Left cardiac atrium (tissue), 4 donors: ENCODE results near the gene CEP57. TPM values are rescaled to one million over a fixed set of nuclear protein-coding genes. Genes with fewer than 3 reads are reported as not detected.
"Not testable (repeated sequence)": the region's sequence is repeated elsewhere in the genome, so short reads cannot be mapped to it uniquely, and the experiment has no call there.

Experiments used
- ATAC-seq, 2 donors: fragments of 200-7000 bp; cut with Tn5 transposase; one replicate each; pipeline ENCODE4 v1.9.1; 2020; ENCODE audit warnings: mild to moderate bottlenecking in 2 of 2, moderate library complexity in 2 of 2
- DNase-seq: peaks from one replicate; pipeline ENCODE4 v3.0.0-alpha.2; 2020
- intact Hi-C, 2 donors: fragments of 100-400 bp; cut with DNase I; formaldehyde crosslinking; loops; one replicate each; pipeline versions ENCODE4 v1.14.1 to v1.15.1; 2022 to 2023
- total RNA-seq, 2 donors: library from RNA; stranded (reverse); fragmentation: NEBNext Ultra II Directional; extraction: Animal tissue kit (Norgen Biotek cat#: 25700); gene quantifications; one replicate each; pipeline ENCODE4 v1.2.1, GENCODE V29; 2021
- donor health status: DM: no; HTN: yes; CAD: no.
- donor health status: DM: no; HTN: yes; CAD: no; lungs with severe emphysema.
- donor health status: DM: yes; HTN: yes; CAD: no.
- donor health status: Dilated cardiomyopathy.

CEP57 gene
- total RNA-seq, 2 donors from 2014 or later = 21.8 to 26.0 TPM

DNA sequence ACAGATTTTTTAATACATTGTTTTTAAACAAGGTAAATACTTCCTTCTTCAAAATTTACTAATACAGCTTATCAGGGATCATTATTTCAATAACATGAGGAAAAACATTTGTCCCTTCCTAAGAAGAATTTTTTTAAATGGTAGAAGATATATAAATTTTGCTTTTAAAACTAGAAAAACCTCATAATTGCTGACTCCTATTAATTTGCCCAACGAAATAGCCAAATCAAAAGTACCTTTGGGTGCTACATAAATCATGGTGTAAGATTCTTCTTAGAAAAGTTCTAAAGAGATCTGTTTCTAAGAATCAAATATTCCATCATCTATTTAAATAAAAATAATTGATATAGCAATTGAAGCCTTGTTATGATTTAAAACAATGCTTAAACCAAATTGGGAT is 54.9 kb downstream of the CEP57 start:
- intact Hi-C loops = loop anchor here in 1 of 2 donors (5.0 kb wide), 2 partner anchors 207 to 497 kb away; partner anchors contain the start of gene MAML2
- ATAC-seq (no peak), DNase-seq (no peak)

DNA sequence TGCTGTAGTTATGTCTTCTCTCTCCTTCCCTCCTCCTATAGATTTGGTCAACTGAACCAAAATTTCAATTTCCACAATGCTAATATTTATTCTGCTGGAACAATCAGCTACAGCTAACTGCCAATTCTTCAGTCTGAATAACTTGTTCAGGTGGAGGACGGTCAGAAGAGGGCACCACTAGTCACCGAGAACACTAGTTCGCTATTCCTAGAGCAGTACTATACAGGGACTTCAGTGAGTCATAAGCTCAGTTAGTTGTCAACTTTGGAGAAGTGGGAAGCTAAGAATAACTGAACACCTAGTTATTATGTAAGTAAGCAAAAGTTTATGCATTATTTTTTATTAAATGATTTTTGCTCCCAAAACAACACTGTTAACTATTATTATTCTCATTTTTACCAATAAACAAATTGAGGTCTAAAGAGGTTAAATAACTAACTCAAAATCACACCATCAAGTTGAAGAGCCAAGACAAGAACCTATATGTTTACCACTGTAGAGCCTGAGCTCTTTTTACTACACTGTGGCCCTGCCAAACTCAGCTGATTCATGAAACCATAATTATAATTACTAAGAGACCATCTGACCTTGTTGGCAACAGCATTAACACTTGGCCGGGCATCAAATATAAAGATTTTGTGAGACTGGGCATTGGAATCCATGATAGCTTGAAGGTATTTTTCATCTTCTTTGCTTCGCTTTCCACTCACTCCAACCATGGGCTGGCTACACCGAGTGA is 59.0 kb downstream of the CEP57 start:
- intact Hi-C loops = loop anchor here in 1 of 2 donors (5.0 kb wide), 2 partner anchors 203 to 493 kb away; partner anchors contain the start of gene MAML2
- peak; percentile 93 to 96 for ATAC-seq
- DNase-seq = peak; percentile 38

DNA sequence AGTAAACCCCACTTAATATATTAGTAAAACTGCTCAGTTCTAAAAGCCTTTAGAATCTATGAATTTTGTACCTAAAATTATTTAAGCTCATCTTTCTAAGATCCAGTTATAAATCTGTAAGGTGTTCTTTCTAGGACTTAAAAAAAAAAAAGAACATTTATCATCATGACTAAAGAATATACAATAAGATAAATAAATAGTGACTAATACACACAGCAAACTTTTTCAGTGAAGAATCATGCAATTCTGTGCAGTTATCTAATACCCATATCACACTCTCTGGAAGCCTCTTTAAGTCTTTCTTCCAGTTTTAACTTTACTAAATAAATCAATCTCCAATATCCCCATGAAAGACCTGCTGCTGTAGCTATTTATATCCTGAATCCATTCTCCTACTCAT is 59.8 kb downstream of the CEP57 start:
- ATAC-seq = no peak
- DNase-seq = no peak
- intact Hi-C loops = no loop called here

DNA sequence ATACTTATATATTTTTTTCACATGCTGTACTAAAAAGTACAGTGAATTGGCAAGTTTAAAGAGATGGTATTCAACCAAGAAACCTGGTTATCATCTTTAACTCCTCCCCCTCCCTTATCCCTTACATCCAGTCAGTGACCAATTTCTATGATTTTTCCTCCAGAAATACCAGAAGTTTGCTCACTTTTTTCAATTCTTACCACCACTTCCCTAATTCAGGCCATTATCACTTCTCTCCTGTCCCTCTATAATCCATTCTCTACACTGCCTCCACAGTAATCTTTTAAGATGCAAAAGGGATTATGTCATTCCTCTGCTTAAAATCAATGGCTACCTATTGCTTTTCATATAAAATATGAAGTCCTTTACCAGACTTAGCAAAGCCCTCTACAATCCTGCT is 62.8 kb downstream of the CEP57 start:
- intact Hi-C loops = no loop called here
- no peak for ATAC-seq
- no peak for DNase-seq

DNA sequence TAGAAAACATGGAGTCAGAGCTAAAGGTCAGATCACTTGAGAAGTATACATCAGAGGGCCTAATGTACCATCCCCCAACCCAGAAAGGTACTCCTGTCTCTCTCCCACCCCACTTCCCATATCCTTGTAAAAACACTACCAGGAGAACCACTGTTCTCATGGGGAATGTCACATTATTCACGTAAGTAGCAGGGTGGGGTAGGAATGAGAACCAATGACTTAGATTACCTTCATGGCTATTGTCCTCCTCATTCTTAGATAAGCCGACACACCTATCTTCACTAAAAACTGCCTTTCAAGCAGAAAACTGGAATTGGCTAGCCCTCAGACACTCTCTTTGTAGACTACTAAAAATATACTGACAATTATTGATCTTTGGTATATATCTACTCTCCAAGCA is 63.6 kb downstream of the CEP57 start:
- intact Hi-C loops = no loop called here
- ATAC-seq = no peak
- DNase-seq = no peak

DNA sequence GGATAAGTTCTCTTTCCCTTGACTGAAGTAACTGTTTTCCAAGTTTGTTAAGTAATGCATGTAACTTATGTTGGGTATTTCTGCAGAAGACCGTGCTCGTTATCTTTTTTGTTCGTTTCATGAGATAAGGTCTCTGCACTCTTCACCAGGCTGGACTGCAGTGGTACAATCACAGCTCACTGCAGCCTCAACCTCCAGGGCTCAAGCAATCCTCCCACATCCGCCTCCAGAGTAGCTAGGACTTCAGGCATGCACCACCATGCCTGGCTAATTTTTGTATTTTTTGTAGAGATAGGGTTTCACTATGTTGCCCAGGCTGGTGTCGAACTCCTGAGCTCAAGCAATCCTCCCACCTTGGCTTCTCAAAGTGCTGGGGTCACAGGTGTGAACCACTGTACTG is 64.1 kb downstream of the CEP57 start:
- intact Hi-C loops, DNase-seq, ATAC-seq: not testable (repeated sequence)

DNA sequence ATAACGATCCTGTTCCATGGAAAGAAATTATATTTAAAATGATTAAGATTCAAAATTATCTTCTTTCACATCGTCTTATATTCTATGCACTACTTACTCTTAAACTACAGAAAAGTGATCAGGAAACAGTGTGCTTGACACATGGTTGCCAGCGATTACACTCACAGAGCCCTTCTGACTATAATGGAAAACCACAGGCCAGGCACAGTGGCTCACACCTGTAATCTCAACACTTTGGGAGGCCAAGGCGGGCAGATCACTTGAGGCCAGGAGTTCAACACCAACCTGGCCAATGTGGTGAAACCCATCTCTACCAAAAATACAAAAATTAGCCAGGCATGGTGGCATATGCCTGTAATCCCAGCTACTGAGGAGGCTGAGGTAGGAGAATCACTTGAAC is 69.7 kb downstream of the CEP57 start:
- intact Hi-C loops, ATAC-seq: not testable (repeated sequence)

DNA sequence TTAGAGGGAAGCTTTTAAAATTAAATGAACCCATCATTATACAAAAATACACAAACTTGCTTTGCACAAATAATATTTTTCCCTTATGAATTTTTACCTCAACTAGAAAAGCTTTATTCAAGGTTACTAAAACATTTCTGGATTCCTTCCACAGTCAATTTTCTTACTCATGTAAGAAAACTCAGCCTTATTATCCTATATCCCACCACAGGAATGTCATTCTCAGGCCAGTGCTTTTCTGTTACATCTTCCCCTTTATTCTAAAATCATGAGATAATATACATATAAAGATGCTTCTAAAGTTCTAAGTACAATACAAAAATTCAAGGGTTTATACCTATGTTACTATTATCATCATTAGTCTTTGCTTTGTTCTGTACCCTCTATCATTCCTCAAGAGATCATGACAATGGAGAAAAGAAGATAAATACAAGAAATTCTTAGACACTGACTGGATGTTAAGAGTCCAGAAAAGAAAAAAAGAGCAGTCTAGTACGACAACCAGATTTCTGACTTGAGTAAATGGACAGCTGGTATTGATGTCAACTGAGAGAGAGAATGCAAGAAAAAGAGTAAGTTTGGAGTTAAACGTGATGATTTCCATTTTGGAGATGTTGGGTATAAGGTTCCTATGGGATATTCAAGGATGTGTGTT is 73.3 kb downstream of the CEP57 start:
- DNase-seq (no peak), ATAC-seq (no peak)
- intact Hi-C loops = no loop called here

More for the DNA sequence above, 69.7 kb downstream of the CEP57 start:
- not testable (repeated sequence) for DNase-seq

DNA sequence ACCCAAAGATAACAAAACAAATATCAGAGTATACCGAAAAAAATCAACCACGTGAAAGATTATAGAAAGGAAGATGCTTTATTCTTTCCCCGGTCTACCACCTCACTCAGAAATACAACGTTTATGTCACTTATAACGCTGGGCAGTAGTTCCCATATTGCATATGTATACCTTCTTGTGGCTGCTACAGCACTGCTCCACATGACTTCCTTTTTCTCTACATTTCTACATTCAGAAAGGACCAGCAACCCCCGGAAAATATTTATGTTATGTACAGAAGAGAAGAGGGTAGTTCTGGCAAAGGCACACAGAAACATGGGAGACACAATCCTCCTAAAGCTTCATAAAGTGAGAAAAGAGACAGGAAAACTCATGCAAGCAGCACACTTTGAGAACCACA is 76.8 kb downstream of the CEP57 start:
- DNase-seq = no peak
- intact Hi-C loops = no loop called here
- no peak for ATAC-seq

DNA sequence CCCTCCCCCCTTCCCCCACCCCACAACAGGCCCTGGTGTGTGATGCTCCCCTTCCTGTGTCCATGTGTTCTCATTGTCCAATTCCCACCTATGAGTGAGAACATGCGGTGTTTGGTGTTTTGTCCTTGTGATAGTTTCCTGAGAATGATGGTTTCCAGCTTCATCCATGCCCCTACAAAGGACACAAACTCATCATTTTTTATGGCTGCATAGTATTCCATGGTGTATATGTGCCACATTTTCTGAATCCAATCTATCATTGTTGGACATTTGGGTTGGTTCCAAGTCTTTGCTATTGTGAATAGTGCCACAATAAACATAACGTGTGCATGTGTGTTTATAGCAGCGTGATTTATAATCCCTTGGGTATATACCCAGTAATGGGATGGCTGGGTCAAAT is 80.6 kb downstream of the CEP57 start:
- ATAC-seq, intact Hi-C loops, DNase-seq: not testable (repeated sequence)

DNA sequence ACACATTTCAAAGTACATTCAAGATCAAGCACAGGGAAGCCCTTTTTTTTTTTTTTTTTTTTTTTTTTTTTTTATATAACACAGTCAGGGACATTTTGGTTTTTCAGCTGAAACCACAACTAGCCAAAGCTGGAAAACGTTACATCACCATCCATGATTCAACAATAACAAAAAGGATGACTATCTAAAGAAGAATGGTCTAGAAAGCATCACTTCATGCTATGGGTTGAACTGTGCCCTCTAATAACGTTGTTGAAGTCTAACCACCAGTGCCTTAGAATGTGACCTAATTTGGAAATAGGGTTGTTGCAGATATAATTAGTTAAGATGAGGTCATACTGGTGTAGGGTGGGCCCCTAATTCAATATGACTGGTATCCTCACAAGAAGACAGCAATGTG is 87.0 kb downstream of the CEP57 start:
- DNase-seq = no peak
- intact Hi-C loops = no loop called here
- ATAC-seq = peak in 1 of 2 donors; percentile 52

Other genes with a start within 250 kb of the CEP57 start
- 10 to 100 TPM in 1 of 2 donors, 1 to 10 TPM in 1; 8.0 to 11.4 TPM for gene FAM76B, start 716 bp upstream of the CEP57 start, total RNA-seq
- gene MTMR2, start 133.6 kb downstream of the CEP57 start, total RNA-seq = 10 to 100 TPM; 15.6 to 22.0 TPM